H1 (cell line): Measurements from ENCODE around the gene TNFRSF13B. TPM values are rescaled to one million over a fixed set of nuclear protein-coding genes. Genes with fewer than 3 reads are reported as not detected.

Experiments used
- CBX8 ChIP-seq: fragments of 300-800, 300-1000 bp; sonication (generic); IDR thresholded peaks from 2 replicates; pipeline ENCODE4 v1.7.1; 2016; ENCODE audit warnings: low read depth, low read length, borderline replicate concordance
- CHD7 ChIP-seq: fragments of 300-600 bp; sonication (generic); IDR thresholded peaks from 2 replicates; pipeline ENCODE4 v1.7.1; 2012; ENCODE audit warnings: low read length, moderate library complexity, mild to moderate bottlenecking, inconsistent platforms; ENCODE audit not compliant: insufficient replicate concordance
- CREB1 ChIP-seq: IDR thresholded peaks from 2 replicates; pipeline ENCODE4 v1.6.1; 2012; ENCODE audit warnings: inconsistent platforms
- SIRT6 ChIP-seq: IDR thresholded peaks from one replicate; pipeline ENCODE4 v1.7.1; 2012; ENCODE audit warnings: low read length, inconsistent platforms
- polyA plus RNA-seq, 7 experiments: library from polyadenylated mRNA; depleted of rRNA in 3 of 7; stranded (reverse) in 5 of 7; unstranded in 2 of 7; fragments of >200 nt in 5 of 7; fragments of 200-250 nt in 2 of 7; gene quantifications; 1 replicate in 5 of 7; 2 replicates in 1 of 7; 4 replicates in 1 of 7; pipeline versions ENCODE4 v1.2.1 to v1.2.3, GENCODE V29; 2011 to 2013; ENCODE audit warnings: missing spikeins in 2 of 7, mixed read lengths in 2 of 7
- total RNA-seq: library from RNA; stranded (reverse); fragmentation: NEBNext Ultra II Directional; extraction: Animal tissue kit (Norgen Biotek cat#: 25700); gene quantifications from 2 replicates; pipeline ENCODE4 v1.2.1, GENCODE V29; 2021

The TNFRSF13B gene
- total and polyA plus RNA-seq, 2 of the 8 experiments (the other 6 are each of a cell fraction or from before 2014, with no cell fraction given), result not detected

GRCh38 chr17:16947470-16947869 is 24.4 kb downstream of the TNFRSF13B start (continued):
- TF ChIP-seq CHD7 (no peak), SIRT6 (no peak), CREB1 (no peak), CBX8 (no peak)
